ENCODE results near the gene MTPN. TPM values are rescaled to one million over a fixed set of nuclear protein-coding genes. Genes with fewer than 3 reads are reported as not detected.

MTPN gene
- total RNA-seq, 1 experiment from 2014 or later: 153 TPM

DNA sequence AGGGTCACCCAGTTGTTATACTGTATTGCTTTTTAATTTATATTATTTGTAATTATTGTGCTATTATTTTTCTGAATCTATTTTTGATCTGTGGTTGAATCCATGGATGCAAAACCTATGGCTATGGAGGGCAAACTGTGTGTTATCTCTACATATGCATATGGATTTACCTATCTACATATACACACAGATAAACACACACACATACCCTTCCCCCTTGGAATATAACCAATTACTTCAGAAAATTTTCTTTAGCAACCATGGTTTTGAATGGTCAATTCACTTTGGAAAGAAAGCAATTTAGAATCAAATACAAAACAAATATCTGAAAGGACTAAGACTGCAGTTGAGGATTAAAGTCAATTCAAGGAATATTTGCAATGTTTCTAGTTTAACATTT lies 39.1 kb downstream of the MTPN start:
- ChIA-PET POLR2A (no interaction called here), CTCF (no interaction called here)
- BruUV-seq (replicated peaks): no TSS peak
- Mint-ChIP-seq H3K9me3 (ENCODE audit: unreplicated experiment) (no peaks in the 10 kb centered on the region), H3K27ac (ENCODE audit: low read depth, unreplicated experiment) (no peak overlapping the region), H3K4me3 (ENCODE audit: unreplicated experiment) (no peak overlapping the region), H3K27me3 (ENCODE audit: insufficient read depth, unreplicated experiment) (no peaks in the 10 kb centered on the region), H3K4me1 (ENCODE audit: insufficient read depth, unreplicated experiment) (peaks cover 23% of the 10 kb centered on the region), H3K36me3 (ENCODE audit: insufficient read depth, unreplicated experiment) (peaks cover 4% of the 10 kb centered on the region)
- TF ChIP-seq CTCF (IDR thresholded peaks at IDR 0.05; ENCODE audit: unreplicated experiment): no peak
- no peak for DNase-seq (ENCODE audit: unreplicated experiment)
- intact Hi-C loops (cut with micrococcal nuclease): no loop called here

- ChIA-PET POLR2A (no interaction called here), CTCF (interaction anchor here (0.6 to 1.1 kb wide), 2 partner anchors 81 to 285 kb away, joined by 3 to 4 read pairs; no protein-coding TSS in a partner anchor)
- no peaks in the 10 kb centered on the region for H3K9me3 Mint-ChIP-seq (ENCODE audit: unreplicated experiment)
- peaks cover 4% of the 10 kb centered on the region for H3K36me3 Mint-ChIP-seq (ENCODE audit: insufficient read depth, unreplicated experiment)
- no TSS peak for BruUV-seq (replicated peaks)
- no peak for TF ChIP-seq CTCF (IDR thresholded peaks at IDR 0.05; ENCODE audit: unreplicated experiment)
- H3K4me1 Mint-ChIP-seq (ENCODE audit: insufficient read depth, unreplicated experiment): peaks cover 24% of the 10 kb centered on the region
- no peak overlapping the region for H3K4me3 Mint-ChIP-seq (ENCODE audit: unreplicated experiment)
- no peak for DNase-seq (ENCODE audit: unreplicated experiment)
- intact Hi-C loops (cut with micrococcal nuclease): no loop called here
- no peak overlapping the region for H3K27ac Mint-ChIP-seq (ENCODE audit: low read depth, unreplicated experiment)
- no peaks in the 10 kb centered on the region for H3K27me3 Mint-ChIP-seq (ENCODE audit: insufficient read depth, unreplicated experiment)
Observed at GRCh38 chr7:135936497-135937217, 40.5 kb downstream of the MTPN start.

GRCh38 chr7:135934651-135935050 lies 42.5 kb downstream of the MTPN start:
- Mint-ChIP-seq H3K9me3 (ENCODE audit: unreplicated experiment) (no peaks in the 10 kb centered on the region), H3K27ac (ENCODE audit: low read depth, unreplicated experiment) (peak overlapping the region; percentile 1), H3K36me3 (ENCODE audit: insufficient read depth, unreplicated experiment) (peaks cover 6% of the 10 kb centered on the region), H3K4me3 (ENCODE audit: unreplicated experiment) (no peak overlapping the region), H3K4me1 (ENCODE audit: insufficient read depth, unreplicated experiment) (peaks cover 29% of the 10 kb centered on the region), H3K27me3 (ENCODE audit: insufficient read depth, unreplicated experiment) (no peaks in the 10 kb centered on the region)
- CTCF ChIA-PET: no interaction called here
- POLR2A ChIA-PET: no interaction called here
- no TSS peak for BruUV-seq (replicated peaks)
- no peak for TF ChIP-seq CTCF (IDR thresholded peaks at IDR 0.05; ENCODE audit: unreplicated experiment)
- DNase-seq (ENCODE audit: unreplicated experiment): no peak
- intact Hi-C loops (cut with micrococcal nuclease): no loop called here

DNA sequence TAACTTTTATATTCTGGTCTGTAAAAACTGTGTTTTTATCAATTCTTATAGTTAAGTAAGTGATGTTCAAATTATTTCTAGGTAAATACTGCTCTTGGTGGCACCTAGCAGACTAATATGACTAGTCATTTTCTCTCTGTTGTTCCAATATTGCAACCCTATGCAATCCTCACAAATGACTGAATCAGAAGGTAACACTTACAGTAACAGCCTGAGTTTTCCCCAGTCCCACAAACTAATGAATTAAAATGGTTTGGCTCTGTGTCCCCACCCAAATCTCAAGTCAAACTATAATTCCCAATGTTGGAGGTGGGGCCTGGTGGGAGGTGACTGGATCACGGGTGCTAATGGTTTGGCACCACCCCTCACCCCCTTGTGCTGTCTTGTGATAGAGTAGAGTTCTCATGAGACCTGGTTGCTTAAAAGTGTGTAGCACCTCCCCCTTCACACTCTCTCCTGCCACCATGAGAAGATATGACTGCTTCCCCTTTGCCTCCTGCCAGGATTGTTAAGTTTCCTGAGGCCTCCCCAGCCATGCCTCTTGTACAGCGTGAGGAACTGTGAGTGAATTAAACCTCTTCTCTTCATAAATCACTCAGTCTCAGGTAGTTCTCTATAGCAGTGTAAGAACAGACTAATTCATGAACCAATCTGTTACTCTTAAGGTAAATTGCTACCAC lies 43.5 kb downstream of the MTPN start:
- Mint-ChIP-seq H3K27ac (ENCODE audit: low read depth, unreplicated experiment) (peak overlapping the region; percentile 87), H3K4me1 (ENCODE audit: insufficient read depth, unreplicated experiment) (peaks cover 22% of the 10 kb centered on the region), H3K27me3 (ENCODE audit: insufficient read depth, unreplicated experiment) (no peaks in the 10 kb centered on the region), H3K36me3 (ENCODE audit: insufficient read depth, unreplicated experiment) (peaks cover 10% of the 10 kb centered on the region), H3K4me3 (ENCODE audit: unreplicated experiment) (no peak overlapping the region), H3K9me3 (ENCODE audit: unreplicated experiment) (no peaks in the 10 kb centered on the region)
- intact Hi-C loops (cut with micrococcal nuclease): no loop called here
- no peak for DNase-seq (ENCODE audit: unreplicated experiment)
- ChIA-PET CTCF (interaction anchor here (0.6 to 0.8 kb wide), 2 partner anchors 658 to 1672 kb away, joined by 3 to 4 read pairs; no protein-coding TSS in a partner anchor), POLR2A (interaction anchor here (0.8 kb wide), 1 partner anchor 261 kb away, joined by 3 read pairs; no protein-coding TSS in a partner anchor)
- TF ChIP-seq CTCF (IDR thresholded peaks at IDR 0.05; ENCODE audit: unreplicated experiment): no peak
- BruUV-seq (replicated peaks): no TSS peak
